Stimulated activated CD4-positive, alpha-beta T cell treated with anti-CD3 and anti-CD28 coated beads, Interleukin-15, amount 100 ng/mL, for 1 hour (primary cell): ENCODE data around the gene TMEM41B.

ENCODE experiments used
- DNase-seq, 2 donors: peaks; one replicate each; pipeline ENCODE4 v3.0.0-alpha.2; 2020; ENCODE audit warnings: low read depth in 1 of 2, low spot score in 1 of 2

Gene TMEM41B

GRCh38 chr11:9310485-9311090, 3.8 kb downstream of the TMEM41B start:
- no peak for DNase-seq

- DNase-seq = no peak
These were observed 10.2 kb downstream of the TMEM41B start for GRCh38 chr11:9304178-9304577.

- DNase-seq = no peak
These were observed 11.9 kb downstream of the TMEM41B start for GRCh38 chr11:9302448-9302847.

GRCh38 chr11:9301720-9302119, 12.7 kb downstream of the TMEM41B start:
- DNase-seq = no peak

GRCh38 chr11:9293646-9294045, 20.7 kb downstream of the TMEM41B start:
- DNase-seq = no peak

- DNase-seq = no peak
These were observed 28.4 kb downstream of the TMEM41B start for GRCh38 chr11:9285850-9286587.

GRCh38 chr11:9280655-9281301, 33.6 kb downstream of the TMEM41B start:
- peak in 1 of 2 donors; percentile 4 for DNase-seq

- DNase-seq = no peak
These were observed 37.2 kb downstream of the TMEM41B start for GRCh38 chr11:9277176-9277575.

GRCh38 chr11:9276571-9276970, 37.8 kb downstream of the TMEM41B start:
- DNase-seq = no peak

- DNase-seq = no peak
These were observed 39.7 kb downstream of the TMEM41B start for GRCh38 chr11:9274499-9275258.

GRCh38 chr11:9273376-9274336, 40.7 kb downstream of the TMEM41B start:
- DNase-seq = no peak

- DNase-seq = no peak
These were observed 44.8 kb downstream of the TMEM41B start for GRCh38 chr11:9269492-9270013.

- no peak for DNase-seq
These were observed 46.7 kb downstream of the TMEM41B start for GRCh38 chr11:9267680-9268079.

- DNase-seq = no peak
These were observed 47.5 kb downstream of the TMEM41B start for GRCh38 chr11:9266926-9267325.

- DNase-seq = no peak
These were observed 48.2 kb downstream of the TMEM41B start for GRCh38 chr11:9266132-9266736.

GRCh38 chr11:9265211-9266131, 48.9 kb downstream of the TMEM41B start, which contains the start of gene DENND5A:
Gene DENND5A (minus strand): TSS chr11:9265350. CDS start chr11:9265069, 281 bp downstream.
- peak; percentile 19 to 43 for DNase-seq

GRCh38 chr11:9264316-9265210, 49.8 kb downstream of the TMEM41B start:
- DNase-seq = no peak
